Measurements from ENCODE around the gene SSH3. TPM values are rescaled to one million over a fixed set of nuclear protein-coding genes. Genes with fewer than 3 reads are reported as not detected.

SSH3 gene
- total RNA-seq, 2 donors from 2014 or later = 14.7 to 23.6 TPM

- no peaks in the 10 kb centered on the region for H3K36me3 ChIP-seq
- no peaks in the 10 kb centered on the region for H3K27me3 ChIP-seq
- no peak overlapping the region for H3K27ac ChIP-seq
- no peak for TF ChIP-seq CTCF (IDR thresholded peaks at IDR 0.05)
- DNase-seq (ENCODE audit: low spot score) = no peak
- H3K4me1 ChIP-seq = no peaks in the 10 kb centered on the region
- H3K4me3 ChIP-seq = no peak overlapping the region
- H3K9me3 ChIP-seq = no peaks in the 10 kb centered on the region
Observed at GRCh38 chr11:67337257-67337656, 33.9 kb downstream of the SSH3 start.

- Histone ChIP-seq H3K27me3 (no peaks in the 10 kb centered on the region), H3K27ac (no peak overlapping the region), H3K9me3 (no peaks in the 10 kb centered on the region), H3K4me3 (no peak overlapping the region), H3K36me3 (no peaks in the 10 kb centered on the region), H3K4me1 (peaks cover 0 to 7% of the 10 kb centered on the region in 2 donors)
- DNase-seq (ENCODE audit: low spot score) = no peak
- TF ChIP-seq CTCF (IDR thresholded peaks at IDR 0.05) = no peak
Observed at GRCh38 chr11:67344264-67344663, 40.9 kb downstream of the SSH3 start.

GRCh38 chr11:67345247-67345919, 42.1 kb downstream of the SSH3 start:
- TF ChIP-seq CTCF (IDR thresholded peaks at IDR 0.05) = no peak
- H3K36me3 ChIP-seq = no peaks in the 10 kb centered on the region
- no peak overlapping the region for H3K27ac ChIP-seq

GRCh38 chr11:67345920-67346819, 42.8 kb downstream of the SSH3 start:
- H3K36me3 ChIP-seq = no peaks in the 10 kb centered on the region
- peak in 1 of 2 donors; percentile 53 for TF ChIP-seq CTCF (IDR thresholded peaks at IDR 0.05)
- no peak overlapping the region for H3K27ac ChIP-seq
- no peak overlapping the region for H3K4me3 ChIP-seq
- no peaks in the 10 kb centered on the region for H3K9me3 ChIP-seq
- peaks cover 0 to 23% of the 10 kb centered on the region in 2 donors for H3K4me1 ChIP-seq
- no peak for DNase-seq (ENCODE audit: low spot score)
- no peaks in the 10 kb centered on the region for H3K27me3 ChIP-seq

More at GRCh38 chr11:67345247-67345919, 42.1 kb downstream of the SSH3 start:
- Histone ChIP-seq H3K27me3 (no peaks in the 10 kb centered on the region), H3K4me3 (no peak overlapping the region), H3K4me1 (peaks cover 0 to 16% of the 10 kb centered on the region in 2 donors), H3K9me3 (no peaks in the 10 kb centered on the region)
- DNase-seq (ENCODE audit: low spot score) = no peak

GRCh38 chr11:67347964-67348749, 44.8 kb downstream of the SSH3 start:
- Histone ChIP-seq H3K36me3 (no peaks in the 10 kb centered on the region), H3K27me3 (no peaks in the 10 kb centered on the region), H3K27ac (no peak overlapping the region), H3K4me3 (no peak overlapping the region), H3K4me1 (peaks cover 0 to 40% of the 10 kb centered on the region in 2 donors), H3K9me3 (no peaks in the 10 kb centered on the region)
- DNase-seq (ENCODE audit: low spot score) = no peak
- no peak for TF ChIP-seq CTCF (IDR thresholded peaks at IDR 0.05)

Measured in right atrium auricular region (tissue), 2 donors.